Middle frontal gyrus (tissue), 1 donor: ENCODE measurements around the gene TNIK.

Experiments
- DNase-seq: peaks from one replicate; pipeline ENCODE4 v3.0.0-alpha.2; 2015; ENCODE audit warnings: low spot score; ENCODE audit errors: extremely low spot score

TNIK gene

DNA sequence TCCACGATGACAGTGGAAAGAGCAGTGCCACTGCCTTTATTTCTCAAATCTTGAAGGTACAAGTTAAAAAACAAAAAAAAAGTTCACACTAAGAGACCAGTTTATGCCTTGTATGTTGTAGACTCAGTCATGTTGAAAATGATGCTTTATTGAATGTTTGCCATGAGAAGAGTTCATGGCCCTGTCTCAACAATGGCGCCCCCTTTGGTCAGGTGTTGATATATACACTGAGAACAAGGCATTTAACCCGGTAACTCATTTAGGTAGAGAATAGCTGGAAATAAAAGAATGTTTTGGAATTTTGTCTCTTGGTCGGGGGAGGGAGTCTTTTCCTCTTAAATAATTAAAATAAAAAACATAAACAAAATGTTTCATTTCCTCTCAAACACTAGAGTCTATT is 288.1 kb downstream of the TNIK start:
- no peak for DNase-seq

DNA sequence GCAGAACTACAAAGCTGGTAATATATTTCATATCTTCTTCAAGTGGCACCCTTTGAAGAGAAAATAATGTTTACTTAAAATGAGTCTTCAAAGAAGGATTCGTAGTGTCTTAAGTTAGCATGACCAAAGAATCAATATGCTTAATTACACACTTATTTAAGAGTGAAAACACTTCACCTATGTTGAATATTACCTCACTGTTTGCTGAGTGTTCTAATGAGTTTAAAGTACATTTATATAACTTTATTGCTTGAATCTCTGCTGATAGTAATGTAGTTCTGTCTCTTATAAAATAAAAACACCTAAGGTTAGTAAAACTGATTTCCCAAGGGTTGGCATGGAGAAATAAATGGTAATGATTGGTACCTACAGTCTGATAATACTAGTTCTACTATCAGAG is 290.3 kb downstream of the TNIK start:
- DNase-seq, result no peak

DNA sequence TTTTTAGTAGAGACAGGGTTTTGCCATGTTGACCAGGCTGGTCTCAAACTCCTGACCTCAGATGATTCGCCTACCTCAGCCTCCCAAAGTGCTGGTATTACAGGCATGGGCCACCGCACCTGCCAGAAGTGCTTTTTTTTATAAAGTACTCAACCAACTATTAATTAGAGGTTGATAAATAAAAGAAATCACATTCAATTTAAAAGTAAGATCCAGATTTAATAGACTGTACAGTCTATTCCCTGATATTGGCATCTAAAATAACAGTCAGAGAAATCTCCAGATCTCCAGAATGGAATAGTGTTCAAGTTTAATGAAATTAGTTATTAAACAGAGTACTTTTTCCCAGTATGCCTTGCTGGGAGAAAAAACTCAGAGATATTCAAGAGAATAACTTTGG is 290.8 kb downstream of the TNIK start:
- no peak for DNase-seq

DNA sequence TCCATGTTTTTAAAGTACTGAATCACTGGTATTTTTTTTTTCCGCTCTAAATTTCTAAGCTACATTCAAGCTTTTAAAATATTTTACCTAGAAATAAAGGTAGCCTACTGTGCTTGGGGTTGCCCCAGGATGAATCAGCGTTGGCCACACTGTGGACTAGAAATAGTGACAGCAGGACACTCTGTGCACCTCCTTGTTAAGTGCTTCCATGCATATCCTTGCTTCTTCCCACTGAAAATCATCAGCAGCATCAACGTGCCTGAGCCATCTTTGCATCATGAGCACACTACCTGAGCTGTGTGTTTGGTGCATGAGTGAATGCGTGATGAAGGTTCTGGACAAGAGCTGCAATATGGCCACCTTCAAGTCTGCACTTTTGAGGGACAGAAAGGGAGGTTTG is 291.7 kb downstream of the TNIK start:
- DNase-seq, result no peak

DNA sequence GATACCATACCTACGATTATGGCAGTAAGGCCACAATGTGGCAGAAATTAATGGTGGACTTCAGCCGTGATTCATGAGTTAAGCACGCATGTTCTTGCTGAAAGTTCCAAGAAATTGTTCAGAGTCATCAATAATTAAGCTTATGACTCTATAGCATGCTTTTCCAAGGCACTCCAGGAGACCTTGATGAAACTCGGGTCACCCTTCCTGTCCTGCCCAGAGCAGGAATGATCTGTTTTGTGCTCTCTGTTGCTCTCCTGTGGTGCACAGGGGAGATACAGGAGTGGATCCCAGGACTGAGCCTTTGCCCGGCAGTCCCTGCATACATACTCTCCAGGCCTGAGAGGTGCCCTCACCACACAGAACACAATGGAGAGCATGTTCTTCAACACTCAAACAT is 292.1 kb downstream of the TNIK start:
- no peak for DNase-seq

DNA sequence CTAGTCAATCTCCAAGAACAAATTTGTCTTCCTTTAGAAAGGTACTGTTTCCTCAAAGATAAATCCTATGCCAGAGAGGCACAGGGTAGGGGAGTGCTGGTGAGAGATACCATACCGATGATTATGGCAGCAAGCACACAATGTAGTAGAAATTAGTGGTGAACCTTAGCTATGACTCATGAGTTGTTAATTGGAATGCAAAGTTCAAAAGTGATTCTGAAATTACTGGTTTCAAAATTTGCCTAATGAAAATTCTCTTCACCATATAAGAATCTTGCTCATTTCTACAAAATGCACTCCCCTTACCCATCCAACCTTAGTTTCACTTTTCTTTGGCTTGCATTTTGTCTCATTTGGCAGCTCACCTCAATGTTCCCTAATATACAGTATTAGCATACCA is 294.2 kb downstream of the TNIK start:
- no peak for DNase-seq

DNA sequence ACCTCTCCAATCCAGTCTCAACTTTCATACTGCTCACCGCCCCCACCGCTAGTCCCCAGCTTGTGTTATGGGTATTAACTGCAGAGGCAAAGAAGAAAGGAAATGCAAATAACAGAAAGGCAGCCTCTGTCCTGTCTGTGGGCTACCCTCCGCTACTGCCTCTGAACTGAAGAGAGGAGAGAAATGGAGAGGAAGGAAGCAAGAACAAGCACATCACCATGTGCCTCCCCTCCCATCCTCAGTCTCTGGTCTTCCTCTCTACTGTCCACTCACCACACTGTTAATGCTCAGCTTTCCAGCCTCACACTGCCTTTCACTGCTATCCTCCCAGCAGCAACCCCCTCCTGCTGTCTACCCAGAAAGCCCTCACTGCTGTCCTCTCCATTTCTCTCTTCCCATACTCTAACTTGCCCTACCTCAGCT is 294.7 kb downstream of the TNIK start:
- no peak for DNase-seq

DNA sequence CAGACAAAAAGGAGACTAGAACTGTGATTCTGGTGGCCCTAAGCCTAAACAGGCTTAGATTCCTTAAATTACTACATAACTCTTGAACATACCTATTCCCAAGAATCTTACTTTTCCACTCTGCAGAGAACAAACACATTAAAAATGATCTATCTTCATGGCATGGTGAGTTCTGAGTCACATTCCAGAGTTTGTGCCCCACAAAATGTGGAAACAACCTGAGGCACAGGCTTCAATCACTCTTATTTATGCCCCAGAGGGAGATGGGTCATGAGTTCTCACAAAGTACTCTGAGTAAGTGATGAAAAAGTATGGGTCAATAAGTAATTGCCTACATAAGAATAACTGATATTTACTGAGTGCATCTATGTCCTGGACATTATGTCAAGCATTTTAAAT is 296.1 kb downstream of the TNIK start:
- DNase-seq, result no peak

DNA sequence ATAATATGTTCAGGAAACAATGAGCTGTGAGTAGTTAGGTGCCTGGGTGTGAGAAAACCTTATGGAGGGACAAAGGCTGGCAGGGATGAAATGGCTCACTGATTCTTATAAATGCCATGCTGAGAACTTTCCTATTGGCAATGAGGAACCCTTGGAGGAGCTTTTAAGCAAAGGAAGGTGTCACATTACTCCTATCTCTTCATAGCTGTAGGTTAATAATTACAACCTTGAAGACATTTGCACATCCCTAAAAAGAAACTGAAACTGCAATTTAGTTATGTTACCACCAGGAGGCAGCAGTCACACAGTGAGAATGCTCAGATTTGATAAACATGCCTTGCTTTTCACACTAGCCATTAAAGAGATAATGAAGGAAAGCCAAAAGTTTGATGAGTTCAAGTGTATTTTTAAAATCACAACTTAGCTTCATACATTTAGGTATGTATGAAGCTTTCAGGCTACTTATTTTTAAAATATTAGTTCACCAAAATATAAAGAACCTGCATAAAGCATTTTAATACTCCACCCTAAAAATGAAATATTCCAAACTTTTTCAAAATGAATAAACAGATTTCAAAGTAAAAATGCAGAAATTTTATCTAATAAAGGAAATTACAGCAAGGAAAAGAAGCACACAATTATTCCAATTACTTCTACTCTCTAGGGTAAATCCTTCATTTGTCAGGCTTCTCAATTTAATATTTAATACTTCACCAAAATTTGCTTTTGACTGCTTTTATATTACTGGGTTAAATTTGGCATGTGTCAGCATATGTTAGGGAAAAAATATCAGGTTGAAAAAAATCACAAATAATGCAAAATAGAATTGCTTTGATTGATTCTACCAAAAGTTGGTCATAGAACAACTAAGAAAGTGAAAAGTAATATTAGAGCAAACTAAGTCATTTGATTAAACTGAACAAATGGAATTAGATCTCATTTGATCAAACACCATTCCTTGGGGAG is 296.8 kb downstream of the TNIK start:
- DNase-seq, result no peak

DNA sequence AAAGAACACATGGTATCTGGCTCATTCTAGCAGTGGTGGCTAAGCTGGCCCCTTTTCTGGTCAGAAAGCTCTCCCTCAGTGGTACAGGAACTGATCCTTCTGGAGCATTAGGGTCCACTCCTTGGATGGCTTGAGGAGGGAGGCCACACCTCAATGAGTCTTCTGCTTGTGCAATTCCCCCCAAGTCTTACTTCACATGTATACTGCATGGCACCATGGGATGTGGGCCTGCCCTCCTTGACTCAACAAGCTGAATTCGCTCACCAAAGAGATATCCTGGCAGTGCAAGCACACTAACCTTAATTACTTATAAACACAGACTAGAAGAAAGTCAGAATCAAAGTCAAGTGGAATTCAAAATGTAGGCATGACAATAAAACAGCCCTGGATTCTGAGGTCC is 299.9 kb downstream of the TNIK start:
- DNase-seq, result no peak

DNA sequence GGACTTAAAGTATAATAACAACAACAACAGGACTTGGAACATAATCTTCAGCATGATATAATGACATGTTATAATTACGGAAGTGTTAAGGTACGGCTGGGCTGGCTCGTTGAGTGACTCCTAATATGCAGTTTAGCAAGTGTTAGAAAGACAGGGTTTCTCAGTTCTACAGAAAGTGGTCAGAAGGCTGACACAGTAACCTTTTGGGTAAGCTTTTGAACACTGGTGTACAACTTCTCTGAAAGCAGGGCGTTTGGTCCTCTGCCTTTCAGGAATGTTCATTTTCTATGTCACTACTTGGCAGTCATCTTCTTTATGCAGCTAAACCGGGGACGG is 300.4 kb downstream of the TNIK start:
- DNase-seq, result no peak

DNA sequence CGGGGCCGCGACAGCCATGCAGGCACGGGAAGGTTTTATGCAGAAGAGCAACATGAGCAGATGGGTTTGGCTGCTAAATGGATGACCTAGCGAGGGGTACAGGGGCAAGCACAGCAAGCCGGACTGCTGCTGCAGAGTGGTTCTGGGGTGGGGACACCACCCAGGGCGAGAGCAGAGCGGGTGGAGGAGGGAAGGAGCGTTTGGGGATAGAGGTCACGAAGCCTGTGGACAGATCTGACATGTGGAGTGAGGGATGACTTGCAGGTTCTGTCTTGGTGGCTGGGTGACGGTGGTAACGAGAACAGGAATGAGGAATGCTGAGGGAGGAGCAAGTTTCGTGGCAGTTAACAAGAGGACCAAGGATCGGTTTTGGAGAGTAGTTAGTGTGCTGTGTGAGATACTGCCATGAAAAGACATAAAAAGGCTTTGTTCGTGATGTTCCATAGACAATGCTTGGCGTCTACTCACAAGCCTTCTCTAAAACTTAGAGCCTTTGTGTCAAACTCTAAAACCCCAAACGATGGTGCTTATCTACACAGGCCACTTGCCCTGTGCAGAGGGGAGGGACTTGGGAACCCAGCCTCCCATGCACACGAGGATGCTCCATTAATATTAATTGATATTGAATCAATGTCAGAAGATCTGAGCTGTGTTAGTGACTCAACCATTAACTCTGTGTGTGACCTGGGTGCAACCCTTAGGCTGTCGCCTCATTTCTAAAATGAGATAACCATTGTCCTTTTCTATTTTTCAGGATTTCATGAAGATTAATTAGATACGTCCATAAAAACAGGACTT is 301.0 kb downstream of the TNIK start:
- DNase-seq, result peak; percentile 24

DNA sequence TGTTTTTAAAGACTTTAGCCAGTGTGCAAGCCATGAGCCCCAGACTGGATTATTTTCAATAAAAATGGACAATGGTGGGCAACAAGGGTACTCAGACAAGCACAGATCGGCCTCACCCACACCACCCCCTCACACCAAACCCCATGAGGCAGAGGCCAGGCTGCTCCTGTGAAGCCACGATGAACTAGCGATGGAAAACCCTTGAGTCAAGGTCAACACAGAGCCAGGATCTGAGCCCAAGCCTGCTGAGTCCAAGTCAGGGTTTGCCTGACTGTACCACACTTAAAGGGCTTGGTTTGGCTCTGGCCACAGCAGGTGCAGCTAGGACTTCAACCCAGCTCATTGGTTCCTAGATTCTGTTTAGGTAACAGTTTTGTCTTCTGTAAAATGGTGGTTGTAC is 302.2 kb downstream of the TNIK start:
- DNase-seq, result no peak

DNA sequence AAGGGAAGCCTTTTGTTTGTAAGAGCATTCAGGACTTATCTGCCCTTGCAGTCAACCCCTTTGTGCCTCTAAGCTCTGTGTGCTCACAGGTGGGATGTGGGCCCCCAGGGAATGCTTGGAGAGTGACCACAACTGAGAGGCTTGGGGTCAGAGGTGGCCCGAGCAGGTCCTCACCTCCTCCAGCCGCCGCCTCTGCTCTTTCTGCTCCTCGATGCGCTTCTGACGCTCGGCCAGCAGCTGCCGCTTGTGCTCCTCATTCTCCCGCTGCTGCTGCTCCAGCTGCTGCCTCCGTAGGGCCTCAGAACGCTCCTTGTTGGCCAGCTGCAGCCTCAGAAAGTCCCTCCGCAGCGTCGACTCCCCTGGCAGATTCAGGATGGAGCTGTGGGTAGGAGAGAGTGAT is 302.9 kb downstream of the TNIK start:
- peak; percentile 38 for DNase-seq

DNA sequence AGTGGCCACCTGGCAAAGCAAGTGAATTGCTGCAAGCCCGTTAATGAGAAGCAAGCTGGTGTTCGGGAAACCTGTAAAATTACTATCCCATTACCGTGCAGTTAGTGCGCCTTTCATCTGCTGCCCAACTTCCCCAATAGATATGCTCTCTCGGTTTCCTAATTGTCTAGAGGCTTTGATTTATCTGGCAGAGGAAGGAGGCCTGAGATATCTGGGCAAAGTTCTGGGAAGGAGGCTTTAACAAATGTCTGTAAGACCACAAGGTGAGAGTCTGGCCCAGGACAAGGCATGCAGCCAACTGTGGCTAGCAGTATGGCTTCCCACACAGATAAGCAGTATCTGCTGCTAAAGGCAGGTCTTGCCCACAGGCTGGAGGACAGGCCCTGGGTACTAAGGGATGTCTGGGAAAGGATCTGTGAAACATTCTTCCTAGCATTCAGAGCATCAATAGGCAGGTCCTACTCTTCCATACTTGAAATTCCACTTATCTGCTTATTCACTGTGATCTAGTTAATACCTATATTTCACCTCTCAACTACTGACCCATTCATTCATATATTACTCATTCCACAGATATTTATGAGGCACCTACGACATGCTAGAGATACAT is 303.7 kb downstream of the TNIK start:
- DNase-seq, result no peak

DNA sequence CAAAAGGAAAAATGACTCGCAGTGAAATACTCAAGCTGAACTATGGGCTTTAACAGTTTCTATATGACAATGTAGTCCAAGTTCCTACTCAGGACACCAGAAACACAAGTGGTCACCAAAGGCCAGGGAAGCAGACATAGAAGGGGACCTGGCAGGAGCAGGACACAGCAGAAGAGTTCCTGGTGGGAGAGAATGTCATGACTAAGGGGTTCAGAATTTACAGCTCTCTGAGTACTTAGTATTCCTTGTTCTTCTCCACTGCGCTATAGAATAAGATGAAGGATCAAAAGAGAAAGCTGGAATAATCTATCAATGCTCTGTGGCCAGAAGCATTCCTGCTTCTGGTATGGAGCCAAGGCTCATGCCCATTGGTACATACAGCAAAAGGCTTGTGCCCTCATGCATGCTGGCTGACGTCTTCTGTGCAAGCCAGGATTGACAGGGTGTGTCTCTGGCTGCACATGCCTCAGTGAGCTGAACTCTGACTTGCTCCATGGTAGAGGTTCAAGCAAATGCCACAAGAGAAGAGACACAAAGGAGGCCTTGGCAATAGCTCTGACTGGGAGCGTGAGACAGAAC is 305.0 kb downstream of the TNIK start:
- no peak for DNase-seq

DNA sequence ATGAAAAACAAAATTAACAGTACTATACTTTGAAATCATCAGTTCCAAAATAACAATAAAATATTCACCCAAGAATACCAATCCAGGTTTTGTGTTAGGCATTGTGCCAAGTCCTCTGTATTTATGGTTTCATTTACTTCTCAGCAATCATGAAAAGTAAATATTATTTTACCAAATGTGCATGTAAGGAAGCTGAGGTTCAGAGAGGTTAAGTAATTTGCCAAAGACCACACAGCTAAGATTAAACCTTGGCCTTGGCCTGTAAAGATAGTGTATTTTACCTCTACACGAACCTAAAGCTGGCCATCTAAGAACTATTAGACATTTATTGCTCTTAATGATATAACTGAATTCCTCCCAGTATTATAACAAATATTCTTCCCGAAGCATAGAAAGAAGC is 309.3 kb downstream of the TNIK start:
- no peak for DNase-seq

DNA sequence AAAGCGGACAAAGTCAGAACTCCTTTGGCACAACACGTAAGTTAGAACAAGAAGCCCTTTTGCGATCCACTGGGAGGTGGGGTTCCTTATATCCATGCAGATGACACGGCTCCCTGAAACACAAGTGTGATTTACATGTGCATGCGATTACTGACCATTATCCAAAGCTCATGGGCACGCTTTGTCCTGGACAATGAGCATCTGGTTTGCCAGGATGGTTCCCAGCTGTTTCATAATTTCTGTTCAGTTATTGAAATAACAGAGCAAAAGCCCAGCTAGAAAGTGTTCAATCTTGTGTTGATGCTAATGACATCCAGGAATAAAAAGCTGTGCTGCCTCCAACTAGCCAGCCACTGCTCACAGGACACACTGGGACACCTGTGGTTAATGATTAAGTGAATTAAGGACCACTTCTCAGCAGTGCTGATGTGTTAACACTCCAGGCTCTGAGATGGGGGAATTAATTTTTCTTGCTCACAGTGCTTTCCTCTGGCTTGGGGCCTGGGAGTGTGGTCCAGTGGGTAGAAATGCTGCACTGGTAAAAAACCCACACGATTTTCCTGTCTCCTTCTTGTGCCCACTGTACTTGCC is 310.6 kb downstream of the TNIK start:
- DNase-seq, result no peak

DNA sequence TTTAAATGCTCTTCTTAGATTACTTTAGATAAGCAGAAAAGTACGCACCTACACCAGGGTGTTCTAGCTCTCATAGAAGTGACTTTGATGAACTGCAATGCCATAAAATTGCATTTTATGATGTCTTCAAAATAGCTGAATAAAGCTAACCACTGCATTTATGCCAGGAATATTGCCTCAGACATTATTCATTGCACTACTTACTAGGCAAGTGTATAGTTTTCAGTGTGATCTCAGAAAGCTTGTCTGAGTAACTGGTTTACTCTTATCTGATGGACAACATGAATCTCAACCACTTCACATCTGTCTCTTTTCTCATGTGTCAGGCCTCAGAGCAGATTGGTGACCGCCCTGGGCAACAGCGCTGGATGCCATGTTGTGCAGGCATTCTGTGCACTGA is 314.4 kb downstream of the TNIK start:
- DNase-seq, result no peak

DNA sequence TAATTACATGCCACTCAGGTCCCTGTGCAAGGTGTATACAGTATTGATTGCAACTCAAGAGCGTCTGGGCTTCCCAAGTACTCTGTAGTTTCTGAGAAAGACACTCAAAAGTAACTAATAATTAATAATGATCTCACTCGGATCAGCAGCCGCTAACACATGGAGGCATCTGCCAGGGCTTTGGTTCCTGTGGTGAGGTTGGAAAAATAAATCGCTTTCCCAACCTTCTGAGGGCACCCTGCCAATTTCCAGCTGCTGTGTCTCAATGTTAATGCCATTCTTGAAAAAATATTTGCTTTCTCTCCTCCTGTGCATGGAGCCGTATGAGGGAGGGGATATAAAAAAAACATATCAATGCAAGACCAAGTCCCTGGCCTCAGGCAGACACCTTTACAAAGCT is 317.2 kb downstream of the TNIK start:
- no peak for DNase-seq

DNA sequence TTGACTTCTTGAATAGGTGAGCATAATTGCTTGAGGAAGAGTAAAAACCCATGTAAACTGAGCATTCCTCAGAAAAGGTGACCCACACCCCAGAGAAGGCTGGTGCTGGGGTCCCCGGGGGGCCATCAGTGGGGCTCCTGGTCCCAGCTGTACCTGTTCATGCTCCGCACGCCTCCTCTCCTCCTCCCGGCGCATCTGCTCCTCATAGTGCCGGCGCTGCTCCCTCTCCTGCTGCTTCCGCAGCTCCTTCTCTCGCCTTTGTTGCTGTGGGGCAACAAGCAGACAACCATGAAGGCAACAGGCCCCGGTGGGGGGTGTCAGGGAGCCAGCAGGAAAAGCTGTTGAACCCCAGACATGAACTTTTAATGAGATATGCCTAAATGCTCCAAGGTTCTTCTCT is 320.0 kb downstream of the TNIK start:
- DNase-seq, result no peak

DNA sequence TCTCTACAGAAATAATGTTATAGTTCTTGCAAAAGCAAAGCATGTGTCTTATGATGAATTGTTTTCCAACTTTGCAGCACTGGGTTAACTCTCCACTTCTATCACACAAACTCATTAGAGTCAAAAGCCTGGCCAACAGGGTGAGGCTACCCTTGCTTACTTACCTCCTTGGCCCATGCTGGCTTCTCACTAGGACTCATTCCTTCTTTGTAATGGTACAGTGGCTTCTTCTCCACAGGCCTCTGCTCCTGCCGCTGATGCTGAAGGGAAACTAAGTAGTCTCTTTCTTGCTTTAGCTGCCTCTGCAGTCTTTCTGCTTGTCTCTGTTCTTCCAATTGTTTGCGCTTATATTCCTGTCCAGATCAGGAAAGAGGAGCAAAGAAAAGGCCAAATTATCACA is 322.2 kb downstream of the TNIK start:
- no peak for DNase-seq
